GM18870 (cell line): ENCODE measurements around the gene LEMD1.
"Not testable (repeated sequence)": the region's sequence is repeated elsewhere in the genome, so short reads cannot be mapped to it uniquely, and the experiment has no call there.

ENCODE experiments used
- ATAC-seq: cut with Tn5 transposase; IDR thresholded peaks from one replicate; pipeline ENCODE4 v1.9.1; 2021; ENCODE audit warnings: moderate library complexity; ENCODE audit not compliant: unreplicated experiment

Gene LEMD1

GRCh38 chr1:205432116-205432515, 10.3 kb upstream of the LEMD1 start:
- no peak for ATAC-seq

- ATAC-seq, result no peak
These were observed 8.9 kb upstream of the LEMD1 start for GRCh38 chr1:205430696-205431305.

GRCh38 chr1:205429762-205430695, 8.2 kb upstream of the LEMD1 start:
- no peak for ATAC-seq

- no peak for ATAC-seq
These were observed 3.2 kb upstream of the LEMD1 start for GRCh38 chr1:205424901-205425600.

GRCh38 chr1:205423814-205424399, 2.1 kb upstream of the LEMD1 start:
- no peak for ATAC-seq

GRCh38 chr1:205422993-205423642, 1.3 kb upstream of the LEMD1 start:
- no peak for ATAC-seq

- no peak for ATAC-seq
These were observed 918 bp downstream of the LEMD1 start for GRCh38 chr1:205420938-205421337.

GRCh38 chr1:205417870-205418635, 3.8 kb downstream of the LEMD1 start:
- no peak for ATAC-seq

GRCh38 chr1:205416322-205416721, 5.5 kb downstream of the LEMD1 start:
- no peak for ATAC-seq

GRCh38 chr1:205410581-205411298, 11.1 kb downstream of the LEMD1 start:
- no peak for ATAC-seq

GRCh38 chr1:205407970-205408369, 13.9 kb downstream of the LEMD1 start:
- no peak for ATAC-seq

GRCh38 chr1:205406252-205406651, 15.6 kb downstream of the LEMD1 start:
- not testable (repeated sequence) for ATAC-seq

GRCh38 chr1:205404484-205404883, 17.4 kb downstream of the LEMD1 start:
- ATAC-seq, result not testable (repeated sequence)

- no peak for ATAC-seq
These were observed 23.3 kb downstream of the LEMD1 start for GRCh38 chr1:205398586-205398985.

GRCh38 chr1:205396967-205397616, 24.8 kb downstream of the LEMD1 start:
- ATAC-seq, result no peak

GRCh38 chr1:205395616-205396015, 26.2 kb downstream of the LEMD1 start:
- ATAC-seq, result no peak

GRCh38 chr1:205392650-205393049, 29.2 kb downstream of the LEMD1 start:
- ATAC-seq, result no peak

- ATAC-seq, result no peak
These were observed 30.5 kb downstream of the LEMD1 start for GRCh38 chr1:205391386-205391785.

GRCh38 chr1:205387845-205388244, 34.0 kb downstream of the LEMD1 start:
- ATAC-seq, result no peak
